Measurements from ENCODE around the gene TGFBR3. TPM values are rescaled to one million over a fixed set of nuclear protein-coding genes. Genes with fewer than 3 reads are reported as not detected.

The TGFBR3 gene
- polyA plus RNA-seq, 5 donors = 29.0 to 53.2 (median 48.1) TPM

DNA sequence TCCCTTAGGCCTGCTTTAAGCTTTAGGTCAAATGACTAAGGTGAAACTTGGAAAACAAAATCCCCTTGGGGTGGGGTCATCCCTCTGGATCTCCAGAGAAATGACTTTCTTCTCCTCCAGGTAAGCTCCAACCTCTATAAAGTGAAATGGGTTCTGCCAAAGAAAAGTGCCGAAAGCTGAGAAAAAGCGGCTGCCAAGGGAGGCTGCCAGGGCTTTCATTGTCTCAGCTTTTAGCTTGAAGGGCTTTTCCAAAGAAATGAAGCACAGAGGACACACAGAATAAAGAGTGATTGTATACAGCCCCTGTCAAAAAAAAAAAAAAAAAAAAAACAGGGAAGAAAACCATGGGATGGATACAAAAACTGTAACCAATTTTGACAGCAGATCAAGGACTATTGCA, 126.9 kb downstream of the TGFBR3 start:
- no peak for DNase-seq

DNA sequence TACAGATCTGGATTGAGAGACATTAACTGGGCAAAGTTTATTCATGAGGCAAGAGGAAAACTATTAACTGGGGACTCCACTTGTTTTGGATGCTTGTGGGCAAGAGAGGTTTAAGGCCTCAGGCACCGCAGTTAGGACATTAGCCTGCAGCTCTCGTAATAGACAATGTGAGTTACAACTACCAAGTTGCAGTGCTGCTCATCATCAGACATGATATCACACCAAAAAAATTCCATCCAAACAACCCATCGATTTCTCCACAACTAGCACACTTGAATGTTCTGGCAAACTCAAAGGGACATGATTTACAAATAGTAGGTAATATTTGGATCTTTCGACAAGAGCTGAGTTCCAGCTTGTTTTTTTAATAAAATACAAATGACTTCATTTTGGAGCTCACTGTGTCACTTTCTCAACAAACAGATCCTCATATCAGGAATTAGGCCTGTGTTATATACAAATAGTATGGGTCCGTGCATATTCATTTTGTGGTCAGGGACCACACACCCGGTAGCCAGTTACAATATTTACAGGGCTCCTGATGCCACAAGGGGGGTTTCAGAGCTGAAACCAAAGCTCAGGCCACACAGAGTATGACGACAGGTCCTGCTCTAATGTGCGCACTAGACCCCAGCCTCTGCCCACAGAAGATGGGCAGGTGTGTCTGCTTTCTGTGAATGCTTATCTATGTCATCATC, 128.0 kb downstream of the TGFBR3 start:
- no peak for DNase-seq

DNA sequence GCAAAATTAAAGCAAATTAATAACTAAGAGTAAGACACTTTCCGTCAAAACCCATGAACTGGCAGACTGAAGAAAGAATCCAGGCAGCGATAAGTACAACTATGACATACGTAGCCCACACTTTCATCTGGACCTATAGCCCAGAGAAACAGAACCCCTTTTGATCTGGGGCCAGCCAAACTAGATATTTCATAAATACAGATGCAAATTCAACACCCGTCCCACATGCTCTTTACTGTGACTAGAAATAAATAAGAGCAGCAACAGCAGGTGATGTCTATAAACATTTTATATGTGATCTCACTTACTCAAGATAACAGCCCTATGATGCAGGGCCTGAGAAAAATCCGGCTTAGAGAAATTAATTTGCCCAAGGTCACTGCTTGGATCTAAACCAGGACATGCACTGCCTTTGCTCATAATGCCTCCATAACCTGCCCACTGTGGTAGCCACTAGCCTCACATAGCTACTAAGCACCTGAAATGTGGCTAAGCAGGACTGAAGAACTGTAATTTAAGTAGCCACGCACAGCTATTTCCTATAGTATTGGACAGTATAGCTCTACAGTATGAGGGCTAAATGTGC, 130.2 kb downstream of the TGFBR3 start:
- DNase-seq = no peak

DNA sequence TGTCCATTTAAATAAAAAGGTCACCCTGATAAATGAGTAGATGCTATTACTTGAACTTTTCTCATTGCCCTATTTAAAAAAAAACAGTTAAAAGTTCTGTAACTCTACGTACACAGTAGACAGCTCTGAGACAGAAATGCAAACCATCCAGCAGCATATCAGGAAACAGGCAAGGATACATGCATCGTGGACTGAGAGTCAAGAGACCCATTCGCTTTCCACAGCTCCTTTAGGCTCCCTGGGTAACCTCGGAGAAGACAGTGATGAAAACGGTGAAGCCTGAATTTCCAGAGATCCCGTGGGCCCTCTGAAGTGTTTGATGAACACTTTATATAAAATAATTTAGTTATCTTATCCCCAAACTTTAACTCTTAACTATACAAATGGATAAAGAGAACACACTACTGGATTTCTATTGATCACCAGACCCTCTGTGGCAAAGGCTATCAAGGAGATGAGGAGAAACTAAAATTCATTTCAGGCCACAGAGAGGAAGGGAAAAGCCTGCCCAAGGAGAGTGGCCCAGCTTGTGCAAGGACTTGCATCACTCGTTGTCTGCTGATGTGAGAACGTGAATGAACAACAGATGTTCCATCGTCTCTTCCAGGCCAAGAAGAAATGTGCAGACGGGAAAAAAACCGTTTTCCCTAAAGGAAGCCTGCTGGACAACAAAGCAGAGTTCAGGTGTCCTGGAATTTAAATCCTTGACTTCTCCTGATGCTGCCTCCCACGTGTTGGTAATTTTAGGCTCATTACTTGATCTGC, 131.0 kb downstream of the TGFBR3 start:
- DNase-seq = peak; percentile 69 to 70

DNA sequence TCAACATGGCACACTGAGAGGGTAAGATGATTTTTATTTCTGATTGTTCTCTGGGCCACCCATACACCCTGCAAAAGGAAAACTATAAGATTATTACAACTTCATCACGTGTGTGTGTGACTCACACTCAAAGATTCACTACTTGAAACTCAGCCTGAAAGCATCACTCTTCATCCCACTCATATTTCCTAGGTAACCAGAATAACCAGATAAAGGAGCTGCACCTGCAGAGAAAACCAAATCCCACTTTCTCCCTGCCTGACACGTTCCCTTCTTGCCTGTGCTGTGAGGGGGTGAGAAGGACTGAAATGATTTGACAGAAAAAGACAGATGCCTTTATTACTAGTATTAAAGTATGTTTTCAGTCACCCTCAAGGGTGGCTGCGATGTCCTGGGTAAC, 131.6 kb downstream of the TGFBR3 start:
- no peak for DNase-seq

DNA sequence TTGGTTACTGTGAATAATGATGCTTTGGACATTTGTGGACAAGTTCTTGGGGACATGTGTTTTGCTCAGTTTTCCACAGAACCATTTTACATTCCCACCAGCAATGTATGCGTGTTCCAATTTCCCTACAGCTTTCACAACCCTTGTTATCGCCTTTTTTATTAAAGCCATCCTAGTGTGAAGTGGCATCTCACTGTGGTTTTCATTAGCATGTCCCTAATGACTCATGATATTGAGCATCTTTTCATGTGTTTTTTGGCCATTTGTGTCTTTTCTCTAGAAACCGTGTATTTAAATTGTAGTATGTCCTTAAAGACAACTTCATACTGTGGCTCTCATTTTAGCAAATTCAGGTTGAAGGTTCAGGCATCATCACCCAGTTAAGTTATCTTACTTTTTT, 132.1 kb downstream of the TGFBR3 start:
- no peak for DNase-seq

DNA sequence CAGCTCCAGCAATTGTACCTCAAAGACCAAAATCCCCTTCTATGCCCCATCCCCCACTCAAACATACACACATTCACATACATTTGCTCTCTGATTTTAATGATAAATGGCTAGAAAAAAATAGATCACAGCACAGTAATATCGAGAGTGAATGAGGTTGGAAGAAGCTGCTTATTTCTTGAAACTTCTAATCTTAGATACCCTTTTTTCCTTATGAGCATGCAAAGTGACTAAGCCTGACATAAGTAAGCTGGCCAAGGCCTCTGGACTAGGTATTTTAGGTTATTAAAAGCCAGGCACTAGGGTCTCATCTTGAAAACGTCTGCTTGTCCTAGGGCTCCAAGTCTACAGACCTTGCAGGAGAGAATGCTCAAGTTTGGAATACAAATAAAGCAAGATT, 133.6 kb downstream of the TGFBR3 start:
- no peak for DNase-seq

DNA sequence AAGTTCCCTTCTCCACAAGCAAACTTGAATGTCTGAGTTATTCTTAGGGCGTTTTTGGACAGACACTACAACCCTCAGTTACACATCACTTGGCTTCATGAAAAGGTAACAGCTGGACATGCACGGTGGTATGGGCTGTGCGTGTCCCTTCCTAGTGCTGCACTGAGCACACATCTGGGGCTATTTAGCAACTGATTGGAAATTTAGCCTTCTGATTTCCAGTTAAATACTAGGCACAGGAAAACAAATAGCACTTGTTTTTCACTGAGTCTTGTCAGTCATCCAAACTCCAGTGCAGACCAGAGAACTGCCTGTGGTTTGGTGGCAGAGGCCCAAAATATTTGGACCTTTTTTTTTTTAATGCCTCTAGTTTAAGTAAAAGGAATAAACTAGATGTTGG, 134.7 kb downstream of the TGFBR3 start:
- peak in 1 of 2 donors; percentile 65 for DNase-seq

DNA sequence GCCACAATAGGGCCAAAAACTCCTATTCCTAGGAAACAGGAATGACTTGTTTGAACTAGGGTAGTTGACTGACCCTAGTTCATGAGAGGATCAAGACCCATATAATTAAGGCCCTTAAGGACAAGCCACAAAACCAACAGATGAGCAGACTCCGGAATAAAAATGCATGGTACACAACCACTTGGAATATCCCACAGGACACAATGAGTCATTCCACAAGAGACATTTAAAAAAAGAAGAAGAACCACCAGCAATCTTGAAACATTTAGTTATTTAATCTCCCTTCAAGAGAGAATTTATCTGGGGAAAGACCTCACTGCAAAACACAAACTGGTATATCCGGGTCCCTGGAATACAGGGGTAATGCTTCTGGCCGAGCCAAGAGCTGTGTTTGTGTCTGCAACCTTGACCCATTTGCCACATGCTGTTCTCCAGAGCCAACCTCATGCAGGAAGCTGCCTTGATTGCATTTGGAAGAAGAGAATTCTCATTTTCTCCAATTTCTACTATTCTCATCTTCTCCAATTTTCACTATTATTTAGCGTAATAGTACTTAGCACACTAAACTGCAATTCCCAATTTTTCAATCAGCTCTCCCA, 135.5 kb downstream of the TGFBR3 start:
- DNase-seq = no peak

DNA sequence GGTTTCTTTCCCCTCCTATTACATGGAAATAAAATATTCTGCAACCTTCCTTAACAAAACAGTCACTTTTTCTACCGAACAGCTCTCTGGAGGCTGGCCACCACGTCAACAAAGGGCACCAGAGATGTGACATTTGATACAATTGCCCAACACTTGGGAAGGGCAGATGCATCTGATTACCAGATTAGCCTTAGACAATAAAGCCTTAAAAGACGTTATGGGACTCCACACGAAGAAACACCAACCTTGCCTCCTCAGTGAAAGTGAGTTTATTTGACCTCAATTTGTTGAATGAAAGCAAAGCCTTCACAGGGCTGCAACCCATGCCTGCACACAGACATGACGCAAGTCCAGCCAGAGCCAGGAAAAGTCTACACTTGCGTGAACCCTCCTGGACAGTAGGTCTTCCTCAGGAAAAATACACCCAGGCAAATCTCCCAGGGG, 136.1 kb downstream of the TGFBR3 start:
- DNase-seq = no peak

DNA sequence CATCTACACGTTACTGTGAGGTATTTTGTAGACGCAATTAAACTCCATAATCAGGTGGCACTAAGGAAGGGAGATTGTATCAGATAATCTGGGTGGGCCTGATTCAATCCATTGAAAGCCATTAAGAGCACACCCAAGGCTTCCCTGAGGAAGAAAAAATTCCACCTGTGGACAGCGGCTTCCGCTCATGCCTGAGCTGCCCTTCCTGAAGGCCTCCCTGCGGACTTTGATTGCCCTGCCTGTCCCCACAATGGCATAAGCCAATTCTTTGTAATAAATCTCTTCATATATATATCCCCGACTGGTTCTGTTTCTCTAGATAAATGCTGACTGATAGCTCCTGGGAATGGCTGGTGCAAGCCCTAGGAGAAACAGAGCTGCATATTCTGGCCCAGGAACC, 138.3 kb downstream of the TGFBR3 start:
- DNase-seq = no peak

DNA sequence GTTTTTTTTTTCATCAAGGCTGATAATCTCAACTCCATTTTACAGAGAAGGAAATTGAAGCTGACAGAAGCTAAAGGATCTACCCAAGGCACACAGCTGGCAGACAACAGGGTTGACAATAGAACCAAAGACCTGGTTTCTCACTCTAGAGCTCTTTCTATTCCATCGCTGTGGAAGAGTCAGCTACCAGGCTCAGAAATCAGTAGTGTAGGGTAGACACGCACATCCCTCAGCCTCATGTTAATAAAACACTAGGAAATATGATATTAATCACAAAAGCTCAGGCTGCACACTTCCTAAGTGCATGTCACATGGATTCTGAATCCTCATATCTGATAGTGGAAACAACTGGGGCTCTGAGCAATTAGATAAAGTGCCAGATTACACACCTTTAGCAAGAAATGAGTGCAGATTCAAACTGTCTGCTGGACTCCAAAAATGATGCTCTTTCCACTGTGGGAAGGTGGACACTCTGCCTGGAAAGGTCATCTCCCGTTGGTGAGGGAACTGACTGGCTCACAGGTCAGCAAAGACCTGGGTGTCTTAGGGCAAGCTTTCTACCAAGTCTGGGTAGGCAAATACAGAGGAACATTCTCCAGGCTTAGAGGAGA, 139.1 kb downstream of the TGFBR3 start:
- DNase-seq = no peak

DNA sequence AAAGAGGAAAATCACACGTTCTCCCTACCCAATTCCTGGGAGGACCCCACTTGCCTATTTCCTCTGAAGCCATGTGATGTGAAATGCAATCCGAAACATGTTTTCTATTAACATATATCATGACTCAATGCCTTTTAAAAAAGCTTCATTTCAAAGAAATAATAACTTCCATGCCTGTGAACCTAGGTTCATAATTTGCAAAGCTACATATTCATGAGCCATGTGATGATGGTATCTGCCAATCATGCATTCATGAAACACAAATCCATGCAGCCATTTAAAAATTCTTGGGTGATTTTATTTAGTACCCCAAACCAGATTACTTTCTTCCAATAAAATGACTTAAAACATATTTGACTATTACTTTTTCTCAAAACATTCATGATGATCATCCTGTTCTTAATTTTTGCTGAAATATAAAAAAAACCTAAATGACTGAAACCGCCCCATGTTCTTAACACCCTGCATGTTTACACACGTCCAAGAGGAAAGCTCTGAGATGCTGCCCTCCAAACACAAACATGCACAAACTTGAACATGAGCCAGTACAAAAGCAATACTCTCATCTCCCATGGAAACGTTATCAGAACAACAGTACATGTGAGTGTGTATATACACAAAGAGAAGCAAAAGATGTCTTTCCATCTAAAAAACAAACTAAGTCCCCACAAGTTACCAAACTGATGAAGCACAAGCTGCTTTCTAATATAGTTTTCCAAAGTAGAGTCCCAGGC, 140.1 kb downstream of the TGFBR3 start:
- peak; percentile 62 to 67 for DNase-seq

DNA sequence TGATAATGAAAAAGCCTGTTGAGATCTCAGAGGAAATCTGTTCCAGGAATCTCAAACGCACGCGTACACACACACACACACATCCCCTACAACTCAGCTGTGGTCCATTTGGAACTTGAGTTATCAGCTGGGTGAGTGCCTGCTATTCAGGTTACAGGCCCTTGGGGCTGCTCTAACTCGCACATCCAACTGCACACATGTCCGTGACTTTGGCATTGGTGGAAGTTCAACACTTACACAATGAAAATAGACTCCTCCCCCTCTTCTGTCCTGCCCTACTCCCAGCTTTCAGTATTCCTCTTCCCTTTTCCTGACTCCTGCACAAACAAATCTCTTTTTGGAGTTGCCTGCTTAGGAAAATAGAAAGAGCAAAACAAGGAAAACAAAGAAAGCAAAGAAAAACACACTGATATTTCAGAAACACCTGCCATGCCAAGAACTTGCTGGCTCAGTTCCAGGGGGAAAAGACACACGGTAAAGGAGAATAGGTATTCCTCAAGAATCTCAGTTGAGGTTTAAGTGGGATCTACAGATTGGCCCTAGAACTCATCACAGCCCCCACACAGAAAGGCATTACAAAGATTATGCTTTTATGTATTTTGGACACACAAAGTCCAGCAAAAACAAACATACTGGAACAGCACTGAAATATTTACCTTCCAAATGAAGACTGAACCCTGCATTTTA, 140.9 kb downstream of the TGFBR3 start:
- no peak for DNase-seq

DNA sequence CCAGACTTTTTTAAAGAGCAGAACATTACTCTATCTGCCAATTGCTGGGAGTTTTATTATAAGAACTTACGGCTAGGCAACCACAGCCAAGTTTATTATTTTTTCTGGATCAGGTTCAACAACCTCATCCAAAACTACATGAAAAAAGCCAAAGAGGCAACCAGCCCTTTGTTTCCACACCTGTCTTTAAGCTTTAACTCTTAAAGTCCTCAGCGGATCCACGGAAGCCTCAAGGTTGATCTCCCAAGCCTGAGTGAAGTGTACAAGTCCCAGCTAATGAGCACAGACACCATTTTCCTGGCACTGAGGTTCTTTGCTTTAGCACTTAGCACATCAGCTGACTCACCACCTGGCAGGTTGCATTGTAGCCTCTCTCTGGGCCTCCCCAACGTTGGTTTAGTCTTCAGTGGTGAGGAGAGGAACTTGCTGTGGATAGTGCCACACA, 143.1 kb downstream of the TGFBR3 start:
- DNase-seq = no peak

DNA sequence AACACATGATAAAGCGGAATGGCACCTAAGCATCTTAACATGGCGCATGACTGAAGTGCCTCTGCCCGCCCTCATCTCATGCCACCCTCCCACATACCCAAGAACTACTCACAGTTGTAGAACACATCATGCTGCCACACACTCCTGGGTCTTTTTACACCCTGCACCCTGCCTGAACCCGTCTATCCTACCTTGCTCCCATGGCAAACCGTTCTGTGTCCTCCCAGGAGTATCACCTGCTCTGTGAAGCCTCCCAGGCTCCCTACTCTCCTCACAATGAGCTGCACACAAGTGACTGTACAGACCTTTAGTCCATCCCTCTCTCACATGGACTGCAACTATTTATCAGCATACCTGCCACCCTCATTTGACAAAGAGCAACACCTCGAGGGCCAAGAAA, 144.0 kb downstream of the TGFBR3 start:
- DNase-seq = no peak

DNA sequence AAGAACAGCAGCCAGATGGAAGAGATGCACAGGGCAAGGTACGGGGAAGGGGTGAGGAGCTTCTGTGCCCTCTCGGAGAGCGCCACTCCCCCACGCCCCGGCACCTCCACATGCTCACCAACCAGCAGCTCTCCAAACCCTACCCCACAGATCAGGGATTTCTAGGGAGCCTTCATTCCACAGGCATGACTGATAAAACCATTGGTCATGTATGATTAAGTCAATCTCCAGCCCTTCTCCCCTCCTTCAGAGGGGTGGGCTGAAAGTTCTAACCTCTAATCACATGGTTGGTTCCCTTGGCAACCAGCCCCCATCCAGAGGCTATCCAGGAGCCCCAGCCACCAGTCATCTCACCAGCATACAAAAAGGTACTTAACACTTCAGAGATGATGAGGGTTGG, 144.7 kb downstream of the TGFBR3 start:
- DNase-seq = no peak

DNA sequence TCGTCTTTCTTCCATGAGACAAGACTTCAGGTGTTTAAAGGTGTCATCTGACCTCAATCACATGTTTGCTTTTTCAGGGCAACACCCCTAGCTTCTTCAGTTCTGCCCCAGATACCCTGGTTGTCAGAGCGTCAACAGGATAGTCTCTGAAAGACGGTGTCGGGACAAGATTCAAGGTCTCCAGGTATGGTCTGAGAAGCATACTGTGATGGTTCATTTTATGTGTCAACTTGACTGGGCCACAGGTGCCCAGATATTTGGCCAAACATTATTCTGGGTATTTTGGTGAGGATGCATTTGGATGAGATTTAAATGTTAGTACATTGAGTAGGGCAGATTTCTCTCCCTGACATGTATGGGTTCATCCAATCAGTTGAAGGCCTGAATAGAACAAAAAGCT, 148.3 kb downstream of the TGFBR3 start:
- DNase-seq = no peak

DNA sequence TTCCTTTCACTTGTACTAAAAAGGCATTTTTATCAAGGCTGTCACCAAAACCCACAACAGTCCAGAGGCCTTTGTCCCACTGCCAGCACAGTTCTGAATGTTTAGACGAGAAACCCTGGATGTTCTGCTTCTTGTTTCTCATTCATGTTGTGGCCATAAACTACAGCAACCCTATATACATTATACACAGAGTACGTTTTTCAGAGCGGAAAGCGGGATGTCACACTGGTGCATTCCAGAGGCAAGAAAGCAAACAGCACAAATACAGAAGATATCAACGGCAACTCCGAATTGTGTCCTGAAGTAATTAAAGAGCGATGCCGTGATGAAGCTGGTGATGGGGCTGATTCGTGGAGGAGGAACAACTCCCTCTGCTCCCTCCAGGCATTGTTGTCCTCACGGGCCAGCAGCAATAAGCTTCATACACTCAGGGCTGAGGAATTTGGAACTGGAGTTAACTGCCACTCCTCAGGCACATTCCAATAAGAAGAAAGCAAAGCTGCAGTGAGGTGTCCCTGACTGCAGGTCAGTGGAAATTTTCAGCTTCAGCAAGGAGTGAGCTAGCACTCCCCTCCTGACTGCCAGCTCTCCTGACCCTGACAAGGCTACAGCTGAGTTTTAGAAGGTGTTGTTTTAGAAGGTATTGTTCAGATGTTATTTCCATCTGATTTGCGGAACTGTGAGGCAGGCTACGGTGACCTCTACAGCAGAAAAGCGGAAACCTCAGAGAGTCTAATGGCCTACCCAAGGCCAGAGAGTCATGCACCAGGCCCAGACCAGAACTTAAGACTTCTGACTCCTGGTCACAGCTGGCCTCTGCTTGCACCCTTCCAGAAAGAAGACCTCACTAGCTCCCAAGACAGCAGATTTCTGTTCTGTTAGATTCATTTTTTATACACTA, 149.0 kb downstream of the TGFBR3 start:
- no peak for DNase-seq
